ENCODE data around the gene RASA3.

RASA3 gene

DNA sequence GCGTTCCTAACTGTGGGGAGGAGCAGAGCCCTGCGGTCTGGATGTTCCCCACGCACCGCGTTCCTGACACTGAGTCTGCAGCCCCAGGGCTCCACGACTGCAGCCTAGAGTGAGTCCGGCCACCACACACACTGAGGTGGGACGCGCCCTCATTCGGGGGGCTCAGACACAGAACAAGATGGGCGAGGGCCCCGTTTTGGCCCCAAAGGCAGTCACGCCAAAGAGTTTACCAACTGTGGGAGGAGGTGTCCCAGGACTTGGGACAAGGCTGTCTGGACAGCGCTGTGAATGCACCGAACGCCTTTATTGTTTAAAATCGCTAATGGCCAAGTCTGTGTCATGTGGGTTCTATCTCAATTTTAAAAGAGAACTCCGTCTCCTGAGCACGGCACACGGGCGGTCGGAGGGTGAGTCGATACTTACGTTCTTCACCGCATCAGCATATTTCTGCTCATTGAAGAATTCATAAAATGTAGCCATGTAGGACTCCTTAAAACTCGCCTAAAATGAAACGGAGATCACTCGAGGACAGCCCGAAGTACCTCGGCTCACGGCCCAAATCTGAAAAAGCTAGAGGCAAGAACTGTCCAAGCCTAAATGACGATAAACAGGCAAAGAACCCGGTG is 123.3 kb downstream of the RASA3 start:
- peaks cover 32% of the 10 kb centered on the region for H3K36me3 ChIP-seq (ENCODE audit: insufficient read depth, low read length)
- H3K27me3 ChIP-seq (ENCODE audit: insufficient read depth, low read length) = no peaks in the 10 kb centered on the region
- H3K4me3 ChIP-seq (ENCODE audit: low read length) = no peak overlapping the region
- H3K4me1 ChIP-seq (ENCODE audit: insufficient read depth, low read length) = no peaks in the 10 kb centered on the region
- no peak overlapping the region for H2AFZ ChIP-seq (ENCODE audit: low read depth, low read length)
- H3K9me3 ChIP-seq (ENCODE audit: low read length) = peaks cover 10% of the 10 kb centered on the region

DNA sequence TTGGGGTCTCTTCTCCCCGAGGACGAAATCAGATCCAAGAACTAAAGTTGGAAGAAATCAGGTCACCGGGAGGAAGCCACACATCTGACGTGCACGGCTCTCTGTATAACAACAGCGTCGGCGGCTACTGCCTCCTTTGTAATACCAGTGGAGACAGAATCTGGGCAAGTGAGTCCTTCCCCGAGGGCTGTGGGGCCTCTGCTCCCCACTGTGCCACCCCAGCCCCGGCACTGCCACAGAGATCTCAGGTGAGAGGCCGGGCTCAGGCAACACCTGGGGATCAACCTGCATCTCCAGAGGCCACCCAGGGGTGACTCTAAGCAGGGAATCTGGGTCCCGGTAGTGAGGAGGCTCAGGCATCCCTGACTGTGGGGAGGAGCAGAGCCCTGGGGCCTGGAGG is 124.9 kb downstream of the RASA3 start:
- Histone ChIP-seq H3K36me3 (ENCODE audit: insufficient read depth, low read length) (peaks cover 39% of the 10 kb centered on the region), H3K27me3 (ENCODE audit: insufficient read depth, low read length) (no peaks in the 10 kb centered on the region), H3K4me1 (ENCODE audit: insufficient read depth, low read length) (no peaks in the 10 kb centered on the region), H3K4me3 (ENCODE audit: low read length) (no peak overlapping the region), H3K9me3 (ENCODE audit: low read length) (peaks cover 10% of the 10 kb centered on the region), H2AFZ (ENCODE audit: low read depth, low read length) (no peak overlapping the region)

DNA sequence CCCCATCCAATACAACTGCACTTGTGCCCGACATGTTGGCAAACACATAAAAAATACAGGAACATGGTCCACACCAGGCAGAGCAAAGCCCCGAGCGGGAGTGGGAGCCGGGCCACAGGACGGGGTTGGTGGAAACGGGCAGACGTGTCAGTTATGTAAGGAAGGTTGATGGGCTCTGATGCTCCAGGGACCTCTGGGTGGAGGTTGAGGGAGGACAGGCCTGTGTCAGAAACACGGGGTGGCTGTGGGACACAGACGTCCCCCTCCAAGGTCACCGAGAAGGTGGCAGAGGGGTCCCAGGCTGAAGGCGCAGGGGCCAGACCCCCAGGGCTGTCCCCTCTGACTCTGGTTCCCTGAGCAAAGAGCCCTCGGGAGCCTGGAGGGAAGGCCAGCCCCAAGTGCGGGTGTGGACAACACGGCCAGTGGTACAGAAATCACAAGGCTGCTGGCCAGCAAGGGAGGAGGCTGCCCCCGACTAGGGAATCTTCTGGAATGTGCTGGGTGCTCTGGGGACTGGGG is 127.2 kb downstream of the RASA3 start:
- H3K36me3 ChIP-seq (ENCODE audit: insufficient read depth, low read length) = peaks cover 27% of the 10 kb centered on the region
- H3K9me3 ChIP-seq (ENCODE audit: low read length) = no peaks in the 10 kb centered on the region
- no peaks in the 10 kb centered on the region for H3K27me3 ChIP-seq (ENCODE audit: insufficient read depth, low read length)
- no peak overlapping the region for H3K4me3 ChIP-seq (ENCODE audit: low read length)
- no peaks in the 10 kb centered on the region for H3K4me1 ChIP-seq (ENCODE audit: insufficient read depth, low read length)
- no peak overlapping the region for H2AFZ ChIP-seq (ENCODE audit: low read depth, low read length)

- H3K4me3 ChIP-seq (ENCODE audit: low read length) = no peak overlapping the region
- H3K4me1 ChIP-seq (ENCODE audit: insufficient read depth, low read length) = no peaks in the 10 kb centered on the region
- H3K27me3 ChIP-seq (ENCODE audit: insufficient read depth, low read length) = no peaks in the 10 kb centered on the region
- no peak overlapping the region for H2AFZ ChIP-seq (ENCODE audit: low read depth, low read length)
- peaks cover 20% of the 10 kb centered on the region for H3K36me3 ChIP-seq (ENCODE audit: insufficient read depth, low read length)
- H3K9me3 ChIP-seq (ENCODE audit: low read length) = no peaks in the 10 kb centered on the region
These were observed 127.8 kb downstream of the RASA3 start for GRCh38 chr13:114004420-114005205.

- H3K27me3 ChIP-seq (ENCODE audit: insufficient read depth, low read length) = no peaks in the 10 kb centered on the region
- H3K4me3 ChIP-seq (ENCODE audit: low read length) = no peak overlapping the region
- H3K4me1 ChIP-seq (ENCODE audit: insufficient read depth, low read length) = no peaks in the 10 kb centered on the region
- no peaks in the 10 kb centered on the region for H3K9me3 ChIP-seq (ENCODE audit: low read length)
- peaks cover 19% of the 10 kb centered on the region for H3K36me3 ChIP-seq (ENCODE audit: insufficient read depth, low read length)
- H2AFZ ChIP-seq (ENCODE audit: low read depth, low read length) = no peak overlapping the region
These were observed 129.6 kb downstream of the RASA3 start for GRCh38 chr13:114002771-114003321.

DNA sequence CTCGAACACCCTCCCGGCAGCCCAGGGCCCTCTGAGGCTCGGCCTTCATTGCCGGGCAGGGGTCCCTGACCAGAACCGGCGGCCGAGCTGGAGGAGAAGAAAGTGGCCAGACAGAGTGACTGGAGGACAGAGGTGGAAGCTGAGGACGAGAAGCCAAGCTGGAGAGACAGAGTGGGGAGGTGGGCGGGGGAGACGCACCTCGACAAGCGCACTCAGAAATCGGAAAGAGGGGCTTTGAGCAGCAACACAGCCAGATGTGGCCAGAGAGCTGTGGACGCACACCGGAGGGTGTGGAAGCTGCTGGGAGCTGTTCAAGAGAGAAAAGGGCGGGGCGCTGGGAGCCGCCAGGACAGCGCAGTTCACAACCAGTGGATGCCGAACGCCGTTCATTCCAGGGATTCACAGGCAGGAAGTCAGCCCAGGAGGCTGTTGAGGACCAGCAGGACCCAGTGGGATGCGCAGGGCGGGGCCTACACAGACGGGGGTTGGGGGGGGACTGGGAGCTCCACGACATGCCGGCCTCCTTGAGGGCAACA is 130.3 kb downstream of the RASA3 start:
- Histone ChIP-seq H2AFZ (ENCODE audit: low read depth, low read length) (no peak overlapping the region), H3K4me1 (ENCODE audit: insufficient read depth, low read length) (no peaks in the 10 kb centered on the region), H3K36me3 (ENCODE audit: insufficient read depth, low read length) (peaks cover 19% of the 10 kb centered on the region), H3K9me3 (ENCODE audit: low read length) (no peaks in the 10 kb centered on the region), H3K4me3 (ENCODE audit: low read length) (no peak overlapping the region), H3K27me3 (ENCODE audit: insufficient read depth, low read length) (no peaks in the 10 kb centered on the region)

DNA sequence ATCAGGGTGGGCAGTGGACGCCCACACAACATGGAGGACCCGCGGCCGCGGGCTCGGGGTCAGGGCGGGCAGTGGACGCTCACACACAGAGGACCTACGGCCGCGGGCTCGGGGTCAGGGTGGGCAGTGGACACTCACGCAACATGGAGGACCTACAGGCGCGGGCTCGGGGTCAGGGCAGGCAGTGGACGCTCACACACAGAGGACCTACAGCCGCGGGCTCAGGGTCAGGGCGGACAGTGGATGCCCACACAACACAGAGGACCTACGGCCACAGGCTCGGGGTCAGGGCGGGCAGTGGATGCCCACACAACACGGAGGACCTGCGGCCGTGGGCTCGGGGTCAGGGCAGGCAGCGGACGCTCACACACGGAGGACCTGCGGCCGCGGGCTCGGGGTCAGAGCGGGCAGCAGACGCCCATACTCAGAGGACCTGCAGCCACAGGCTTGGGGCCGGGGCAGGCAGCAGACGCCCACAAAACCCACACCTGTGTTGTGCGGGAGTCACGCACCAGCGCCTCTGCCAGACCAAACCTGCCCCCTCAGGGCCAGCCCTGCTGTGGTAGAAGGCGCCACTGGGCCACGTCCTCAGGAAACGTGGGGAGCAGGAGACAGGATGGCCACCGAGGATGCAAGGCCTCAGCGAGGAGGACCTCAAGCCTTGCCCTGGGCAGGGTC is 131.0 kb downstream of the RASA3 start:
- no peaks in the 10 kb centered on the region for H3K4me1 ChIP-seq (ENCODE audit: insufficient read depth, low read length)
- H2AFZ ChIP-seq (ENCODE audit: low read depth, low read length) = no peak overlapping the region
- H3K36me3 ChIP-seq (ENCODE audit: insufficient read depth, low read length) = peaks cover 23% of the 10 kb centered on the region
- H3K4me3 ChIP-seq (ENCODE audit: low read length) = no peak overlapping the region
- no peaks in the 10 kb centered on the region for H3K27me3 ChIP-seq (ENCODE audit: insufficient read depth, low read length)
- H3K9me3 ChIP-seq (ENCODE audit: low read length) = no peaks in the 10 kb centered on the region

GRCh38 chr13:114000151-114001040 is 132.0 kb downstream of the RASA3 start:
- Histone ChIP-seq H3K4me1 (ENCODE audit: insufficient read depth, low read length) (no peaks in the 10 kb centered on the region), H3K4me3 (ENCODE audit: low read length) (no peak overlapping the region), H3K9me3 (ENCODE audit: low read length) (no peaks in the 10 kb centered on the region), H3K27me3 (ENCODE audit: insufficient read depth, low read length) (no peaks in the 10 kb centered on the region), H2AFZ (ENCODE audit: low read depth, low read length) (no peak overlapping the region), H3K36me3 (ENCODE audit: insufficient read depth, low read length) (peaks cover 27% of the 10 kb centered on the region)

- Histone ChIP-seq H3K27me3 (ENCODE audit: insufficient read depth, low read length) (no peaks in the 10 kb centered on the region), H3K36me3 (ENCODE audit: insufficient read depth, low read length) (peaks cover 27% of the 10 kb centered on the region), H3K4me3 (ENCODE audit: low read length) (no peak overlapping the region), H3K4me1 (ENCODE audit: insufficient read depth, low read length) (no peaks in the 10 kb centered on the region), H2AFZ (ENCODE audit: low read depth, low read length) (no peak overlapping the region), H3K9me3 (ENCODE audit: low read length) (no peaks in the 10 kb centered on the region)
These were observed 132.9 kb downstream of the RASA3 start for GRCh38 chr13:113999618-113999910.

DNA sequence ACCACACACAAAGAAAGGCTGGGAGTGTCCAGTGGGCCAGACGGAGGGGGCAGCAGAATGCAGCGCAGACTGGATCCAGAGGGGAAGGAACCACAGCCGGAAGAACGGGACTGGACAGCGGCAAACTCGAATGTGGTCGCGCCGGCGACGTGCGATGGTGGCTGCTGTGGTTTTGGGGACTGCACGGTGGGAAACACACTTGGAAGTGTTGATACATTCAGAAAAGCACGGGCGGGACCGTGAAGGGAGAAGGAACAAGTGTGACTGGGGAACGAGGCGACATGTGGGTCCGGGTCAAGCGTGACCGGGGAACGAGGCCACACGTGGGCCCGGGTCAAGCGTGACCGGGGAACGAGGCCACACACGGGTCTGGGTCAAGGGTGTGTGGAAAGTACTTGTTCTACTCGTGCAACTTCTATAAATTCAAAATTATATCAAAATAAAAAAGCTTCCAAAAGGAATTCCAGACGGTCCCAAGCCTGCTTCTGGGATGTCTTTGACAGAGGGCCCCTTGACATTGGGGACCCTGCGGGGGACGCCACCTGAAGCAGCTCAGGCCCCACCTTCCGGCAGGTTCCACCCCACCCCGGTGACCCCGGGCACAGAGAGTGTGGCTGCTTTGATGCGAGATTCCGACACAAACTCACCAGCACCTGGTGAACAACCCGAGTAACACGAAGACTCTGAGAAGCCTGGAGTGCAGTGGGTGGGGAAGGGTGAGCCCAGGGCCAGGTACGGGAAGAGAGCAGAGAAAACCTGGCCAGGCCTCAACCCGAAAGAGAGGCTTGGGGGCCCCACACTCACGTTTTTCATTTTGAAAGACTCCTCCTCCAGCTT is 133.4 kb downstream of the RASA3 start:
- Histone ChIP-seq H3K27me3 (ENCODE audit: insufficient read depth, low read length) (no peaks in the 10 kb centered on the region), H2AFZ (ENCODE audit: low read depth, low read length) (no peak overlapping the region), H3K9me3 (ENCODE audit: low read length) (no peaks in the 10 kb centered on the region), H3K36me3 (ENCODE audit: insufficient read depth, low read length) (peaks cover 27% of the 10 kb centered on the region), H3K4me1 (ENCODE audit: insufficient read depth, low read length) (no peaks in the 10 kb centered on the region), H3K4me3 (ENCODE audit: low read length) (no peak overlapping the region)

DNA sequence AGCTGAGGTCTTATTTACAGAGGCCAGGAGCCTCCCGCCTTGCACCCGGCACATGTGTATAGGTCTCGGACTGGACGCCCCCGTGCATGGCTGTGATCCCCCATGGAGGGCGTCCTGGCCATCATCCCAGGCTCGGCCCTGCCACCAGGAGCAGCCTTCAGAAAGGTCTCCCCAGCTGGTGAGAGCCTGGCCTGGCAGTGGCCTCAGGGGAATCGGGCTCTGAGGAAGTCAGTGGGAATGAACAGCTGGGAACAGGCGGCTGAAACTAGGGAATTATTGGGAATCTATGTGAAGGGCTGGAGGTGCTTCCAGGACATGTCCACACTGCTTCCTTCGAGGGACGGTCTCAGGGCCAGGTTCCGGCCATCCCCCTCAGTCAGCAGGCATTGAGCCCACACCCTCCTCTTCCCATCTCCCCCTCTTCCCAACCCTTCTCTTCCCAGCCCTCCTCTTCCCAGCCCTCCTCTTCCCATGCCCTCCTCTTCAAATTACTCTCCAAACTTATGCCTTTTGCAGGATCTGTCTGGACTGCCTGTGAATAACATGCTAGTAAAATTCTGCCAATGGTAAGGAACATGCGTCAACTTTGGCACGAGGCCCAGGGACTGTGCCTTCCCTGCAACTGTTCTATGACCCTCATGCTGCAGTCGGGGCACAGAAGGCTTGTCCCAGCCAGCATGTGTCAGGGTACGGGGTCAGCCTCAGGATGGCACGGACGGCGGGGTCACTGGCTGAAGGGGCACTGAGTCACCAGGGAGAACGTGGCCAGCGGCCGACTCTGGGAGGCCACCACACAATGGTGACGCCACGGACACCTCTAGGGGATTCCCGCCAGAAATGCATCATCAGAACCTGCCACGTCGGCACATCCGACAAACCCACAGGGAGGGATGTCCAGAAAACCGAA is 134.3 kb downstream of the RASA3 start:
- H3K36me3 ChIP-seq (ENCODE audit: insufficient read depth, low read length) = peaks cover 25% of the 10 kb centered on the region
- H3K27me3 ChIP-seq (ENCODE audit: insufficient read depth, low read length) = no peaks in the 10 kb centered on the region
- H3K4me3 ChIP-seq (ENCODE audit: low read length) = no peak overlapping the region
- H3K4me1 ChIP-seq (ENCODE audit: insufficient read depth, low read length) = no peaks in the 10 kb centered on the region
- H2AFZ ChIP-seq (ENCODE audit: low read depth, low read length) = no peak overlapping the region
- H3K9me3 ChIP-seq (ENCODE audit: low read length) = no peaks in the 10 kb centered on the region
